GM21526 (cell line): ENCODE measurements around the gene FAM117B.
"Not testable (repeated sequence)": the region's sequence is repeated elsewhere in the genome, so short reads cannot be mapped to it uniquely, and the experiment has no call there.

Source experiments
- ATAC-seq: cut with Tn5 transposase; IDR thresholded peaks from one replicate; pipeline ENCODE4 v1.9.1; 2021; ENCODE audit warnings: moderate library complexity; ENCODE audit not compliant: unreplicated experiment, low FRiP score

Gene FAM117B

DNA sequence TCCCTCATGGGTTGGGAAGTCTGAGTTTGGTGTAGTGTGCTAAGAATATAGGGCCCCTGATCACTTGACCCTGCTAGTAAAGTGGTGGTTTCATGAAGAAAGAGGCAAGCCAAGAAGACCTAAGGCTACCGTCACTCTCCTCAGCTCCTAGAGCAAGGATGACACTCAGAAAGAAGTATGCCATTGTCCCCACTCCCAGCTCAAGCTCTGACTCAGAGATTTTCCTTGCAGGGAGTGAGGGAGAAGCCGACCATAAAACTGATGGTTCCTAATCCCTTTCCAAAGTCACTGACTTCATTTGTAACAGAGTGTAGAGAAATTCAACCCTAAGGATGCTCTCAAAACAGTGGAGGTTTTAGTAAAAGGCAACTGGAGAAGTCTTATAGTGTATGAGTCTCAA is 155.9 kb downstream of the FAM117B start:
- ATAC-seq = no peak

- ATAC-seq = no peak
Measured at GRCh38 chr2:202797944-202798343, 163.2 kb downstream of the FAM117B start.

GRCh38 chr2:202805911-202806310 is 171.1 kb downstream of the FAM117B start:
- not testable (repeated sequence) for ATAC-seq

- not testable (repeated sequence) for ATAC-seq
Measured at GRCh38 chr2:202807431-202808138, 172.8 kb downstream of the FAM117B start.

GRCh38 chr2:202808754-202809153 is 174.0 kb downstream of the FAM117B start:
- no peak for ATAC-seq

DNA sequence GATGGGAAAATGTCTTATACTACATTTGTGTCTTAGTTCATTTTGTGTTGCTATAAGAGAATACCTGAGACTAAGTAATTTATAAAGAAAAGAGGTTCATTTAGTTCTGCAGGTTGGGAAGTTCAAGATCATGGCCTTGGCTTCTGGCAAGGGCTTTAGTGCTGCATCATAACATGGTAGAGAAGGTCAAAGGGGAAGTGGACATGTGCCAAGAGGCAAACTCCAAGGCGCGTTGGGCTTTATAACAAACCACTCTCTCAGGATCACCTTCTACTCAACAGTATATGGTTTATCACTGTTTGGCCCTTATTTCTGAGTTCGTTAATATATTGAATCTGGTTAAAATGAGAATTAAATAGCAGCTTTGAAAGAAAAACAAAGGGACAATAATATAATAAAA is 178.6 kb downstream of the FAM117B start:
- ATAC-seq = no peak

- no peak for ATAC-seq
Measured at GRCh38 chr2:202814226-202814625, 179.5 kb downstream of the FAM117B start.

DNA sequence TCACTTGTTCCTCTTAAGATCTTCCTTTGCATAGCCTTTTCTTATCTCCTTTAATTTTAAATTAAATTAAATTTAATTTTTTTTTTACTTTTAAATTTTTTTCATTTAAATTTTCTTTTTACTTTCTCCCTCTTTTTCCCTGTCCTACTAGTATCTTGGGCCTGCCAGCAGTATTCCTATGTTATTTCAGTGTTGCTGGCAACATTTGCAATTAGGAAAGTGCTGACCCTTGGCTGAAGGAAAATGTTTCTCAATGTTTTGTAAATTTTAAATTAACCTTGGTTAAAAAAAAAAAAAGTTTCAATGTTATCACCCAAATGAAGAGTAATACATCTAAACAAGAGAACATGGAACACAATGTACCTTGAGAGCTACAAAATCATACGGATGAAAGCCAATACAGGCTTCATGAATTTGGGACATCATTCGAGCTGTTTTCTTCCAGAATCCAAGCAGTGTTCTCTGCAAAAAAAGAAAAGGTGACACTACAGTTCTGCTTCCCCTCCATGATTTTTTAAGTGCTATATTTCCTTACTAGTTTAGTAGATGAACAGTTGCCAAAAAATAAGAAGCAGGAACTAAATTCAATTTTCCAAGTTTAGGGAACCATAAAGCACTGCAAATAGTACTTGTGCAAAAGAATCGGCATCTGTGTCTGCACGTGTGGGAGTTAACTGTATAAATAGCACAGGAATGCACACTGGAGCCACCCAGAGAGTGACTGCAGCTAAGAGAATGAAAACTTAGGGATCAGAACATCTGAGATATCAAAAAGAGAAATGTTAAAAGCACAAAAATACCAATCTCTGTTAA is 181.0 kb downstream of the FAM117B start:
- ATAC-seq = no peak

- ATAC-seq = no peak
Measured at GRCh38 chr2:202817771-202818170, 183.0 kb downstream of the FAM117B start.

DNA sequence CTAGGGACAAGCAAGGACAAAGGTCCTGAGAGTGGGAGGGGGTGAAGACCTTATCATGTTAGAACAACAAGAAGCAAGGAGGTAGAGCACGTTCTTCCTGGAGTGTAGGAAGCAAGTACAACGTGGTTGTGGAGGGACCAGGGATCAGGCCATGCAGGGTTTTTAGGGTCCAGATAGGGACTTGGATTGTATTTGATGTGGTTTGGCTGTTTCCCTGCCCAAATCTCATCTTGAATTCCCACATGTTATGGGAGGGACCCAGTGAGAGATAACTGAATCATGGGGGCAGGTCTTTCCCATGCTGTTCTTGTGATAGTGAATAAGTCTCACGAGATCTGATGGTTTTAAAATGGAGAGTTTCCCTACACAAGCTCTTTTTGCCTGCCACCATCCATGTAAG is 183.6 kb downstream of the FAM117B start:
- ATAC-seq = no peak
